ENCODE results near the gene LPAR5.
"Not testable (repeated sequence)": the region's sequence is repeated elsewhere in the genome, so short reads cannot be mapped to it uniquely, and the experiment has no call there.

Gene LPAR5

DNA sequence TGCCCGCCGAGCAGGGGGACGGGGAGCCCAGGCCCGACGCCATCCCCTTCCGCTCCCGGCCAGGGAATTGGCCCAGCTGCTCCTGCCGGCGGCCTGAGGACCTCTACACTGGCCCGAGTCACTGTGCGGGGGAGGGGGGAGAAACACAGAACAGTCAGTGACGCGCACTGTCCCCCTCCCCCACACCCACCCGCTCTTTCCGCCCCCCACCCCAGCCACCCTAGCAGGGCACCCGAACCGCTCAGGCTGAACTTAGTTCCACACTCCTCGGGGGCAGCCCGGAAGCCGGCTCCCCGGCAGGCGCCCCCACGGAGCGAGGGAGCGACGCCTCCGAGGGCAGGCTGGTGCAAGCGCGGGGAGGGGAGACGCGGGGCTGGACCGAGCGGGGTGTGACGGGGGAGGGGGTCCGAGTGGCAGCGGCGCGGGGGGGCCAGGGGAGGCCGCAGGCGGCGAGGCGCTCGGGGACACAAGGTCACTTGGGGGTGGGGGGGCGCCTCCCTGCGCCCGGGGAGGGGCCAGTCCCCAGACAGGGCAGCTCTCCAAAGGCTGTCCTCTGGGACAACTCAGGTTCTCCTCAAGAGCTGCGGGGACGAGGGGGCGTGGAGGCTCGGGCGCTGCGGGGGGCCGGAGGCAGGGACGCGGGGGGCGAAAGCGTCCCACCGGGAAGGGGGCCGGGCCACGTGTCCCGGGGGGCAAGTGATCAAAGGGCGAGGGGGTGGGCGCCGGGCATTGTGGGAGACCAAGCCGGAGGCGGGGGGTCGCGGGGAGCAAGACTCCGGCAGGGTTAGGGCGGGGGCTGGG lies 29.2 kb downstream of the LPAR5 start:
- no peak for DNase-seq (ENCODE audit: low read depth)

DNA sequence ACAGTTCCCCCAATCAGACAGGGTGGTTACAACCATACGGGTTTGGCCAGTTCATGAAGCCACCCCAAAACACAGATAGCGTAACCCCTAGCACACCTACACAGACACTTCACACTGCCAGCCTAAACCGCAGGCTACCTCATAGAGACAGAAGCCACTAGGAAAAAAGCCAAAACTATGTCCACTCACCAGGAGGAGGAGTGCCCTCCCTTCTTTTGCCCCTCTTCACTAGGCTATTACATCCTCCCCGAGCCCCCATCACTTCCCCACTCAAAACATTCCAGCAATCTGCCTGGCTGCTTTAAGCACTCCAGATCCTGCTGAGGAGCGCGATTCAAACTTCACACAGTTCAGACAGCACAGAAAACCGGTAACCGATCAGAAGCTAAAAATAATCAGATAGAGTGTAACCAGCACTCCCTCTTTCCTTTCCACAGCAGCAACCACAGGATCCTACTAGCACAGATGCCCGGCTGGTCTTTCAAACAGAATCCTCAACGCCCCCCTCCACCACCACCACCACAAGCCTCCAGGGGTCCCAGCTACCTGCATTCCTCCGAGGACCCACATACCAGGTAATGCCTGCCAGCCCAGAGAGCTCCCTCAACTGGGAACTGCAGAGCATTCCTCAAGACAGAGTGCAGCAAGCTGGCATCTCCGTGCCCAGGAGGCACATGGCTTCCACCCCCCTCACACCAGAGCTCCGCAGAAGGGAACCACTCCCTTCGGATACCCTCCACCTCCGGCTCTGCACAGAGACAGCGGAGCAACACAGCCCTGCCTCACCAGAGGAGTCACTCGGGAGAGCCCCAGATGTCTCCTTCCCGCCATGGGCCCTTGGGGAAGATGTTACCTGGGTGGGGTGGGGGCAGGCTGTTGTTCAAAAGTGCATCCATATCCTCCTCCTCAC lies 30.1 kb downstream of the LPAR5 start:
- DNase-seq (ENCODE audit: low read depth) = no peak

DNA sequence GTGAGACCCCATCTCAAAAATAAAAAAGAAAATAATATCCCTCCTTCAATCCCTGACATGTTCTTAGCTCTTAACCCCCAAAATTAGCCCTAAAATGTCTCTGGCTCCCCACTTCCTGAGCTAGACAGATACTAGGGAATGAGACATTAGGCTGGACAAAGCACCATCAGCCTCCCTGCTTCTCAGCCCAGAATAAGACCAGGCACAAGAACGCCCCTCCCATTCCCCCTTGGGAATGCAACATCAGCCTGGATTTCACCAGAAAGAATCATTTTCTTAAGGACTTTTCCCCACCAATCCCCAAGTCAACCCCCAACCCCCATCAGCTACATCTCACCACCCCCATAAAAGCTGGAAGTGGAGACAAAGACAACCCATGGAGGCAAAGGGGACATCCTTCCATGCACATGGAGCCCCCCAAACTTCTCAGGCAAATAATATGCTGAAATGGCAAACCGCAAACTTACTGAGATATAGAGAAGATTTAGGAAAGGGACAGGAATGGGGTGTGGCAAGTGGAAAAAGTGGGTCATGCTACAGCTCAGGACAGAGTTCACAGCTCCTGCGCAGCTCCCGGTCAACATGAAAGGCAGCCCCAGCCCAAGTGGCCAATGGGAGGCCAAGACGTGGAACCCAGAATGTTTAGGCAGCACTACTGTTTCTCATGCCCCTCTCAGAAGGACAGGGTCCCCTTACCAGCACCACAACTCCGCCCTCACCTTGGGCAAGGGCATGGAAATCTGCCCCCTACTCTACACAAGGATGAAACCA lies 31.3 kb downstream of the LPAR5 start:
- DNase-seq (ENCODE audit: low read depth) = no peak

DNA sequence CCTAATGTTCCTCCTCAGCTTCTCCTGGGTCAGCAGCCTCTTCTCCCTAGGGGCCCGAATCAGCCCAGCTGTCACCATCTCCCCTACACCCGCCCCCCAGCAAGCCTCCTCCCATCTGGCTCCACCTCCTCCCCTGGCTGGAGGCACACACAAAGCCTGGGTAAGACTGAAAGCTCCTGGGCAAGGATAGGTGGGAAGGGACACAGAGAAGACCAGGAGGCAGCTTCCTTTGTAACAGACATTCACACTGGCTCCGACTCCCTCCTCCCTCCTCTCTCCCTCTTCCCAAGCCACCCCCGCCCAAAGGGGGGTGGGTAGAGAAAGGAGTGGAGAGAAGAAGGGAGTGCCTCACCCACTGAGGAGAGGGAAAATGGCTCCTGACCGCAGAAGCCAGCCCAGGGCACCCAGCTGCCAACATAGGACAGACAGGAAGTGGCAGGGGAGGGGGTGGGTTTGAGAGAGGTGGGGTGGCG lies 32.6 kb downstream of the LPAR5 start:
- DNase-seq (ENCODE audit: low read depth) = no peak

DNA sequence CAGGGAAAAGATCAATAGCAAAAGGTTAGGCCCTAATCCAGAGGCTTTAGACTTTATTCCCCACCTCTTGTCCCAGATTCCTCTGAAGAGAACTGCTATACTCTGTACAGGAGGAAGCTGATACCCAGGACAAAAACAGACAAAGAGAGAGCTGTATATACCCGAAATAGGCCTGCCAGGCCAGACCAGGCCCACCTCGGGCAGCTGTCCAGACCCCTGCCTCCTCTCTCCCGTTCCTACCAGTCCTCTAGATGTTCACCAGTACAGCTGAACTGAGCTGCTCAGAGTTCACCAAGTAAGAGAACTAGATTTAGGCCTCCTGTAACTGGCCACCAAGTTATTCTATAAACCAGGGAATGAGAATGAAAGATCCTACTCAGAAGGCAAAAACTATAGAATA lies 33.2 kb downstream of the LPAR5 start:
- DNase-seq (ENCODE audit: low read depth) = no peak

DNA sequence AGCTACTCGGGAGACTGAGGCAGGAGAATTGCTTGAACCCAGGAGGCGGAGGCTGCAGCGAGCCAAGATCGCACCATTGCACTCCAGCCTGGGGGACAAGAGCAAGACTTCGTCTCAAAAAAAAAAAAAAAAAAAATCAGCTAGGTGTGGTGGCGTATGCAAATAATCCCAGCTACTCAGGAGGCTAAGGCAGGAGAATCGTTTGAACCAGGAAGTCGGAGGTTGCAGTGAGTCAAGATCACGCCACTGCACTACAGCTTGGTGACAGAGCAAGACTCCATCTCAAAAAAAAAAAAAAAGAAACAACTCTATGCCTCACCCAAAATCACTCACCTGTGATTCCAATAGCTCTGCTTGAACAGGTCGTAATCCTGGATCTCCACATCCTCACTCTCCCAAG lies 40.1 kb downstream of the LPAR5 start:
- not testable (repeated sequence) for DNase-seq (ENCODE audit: low read depth)

DNA sequence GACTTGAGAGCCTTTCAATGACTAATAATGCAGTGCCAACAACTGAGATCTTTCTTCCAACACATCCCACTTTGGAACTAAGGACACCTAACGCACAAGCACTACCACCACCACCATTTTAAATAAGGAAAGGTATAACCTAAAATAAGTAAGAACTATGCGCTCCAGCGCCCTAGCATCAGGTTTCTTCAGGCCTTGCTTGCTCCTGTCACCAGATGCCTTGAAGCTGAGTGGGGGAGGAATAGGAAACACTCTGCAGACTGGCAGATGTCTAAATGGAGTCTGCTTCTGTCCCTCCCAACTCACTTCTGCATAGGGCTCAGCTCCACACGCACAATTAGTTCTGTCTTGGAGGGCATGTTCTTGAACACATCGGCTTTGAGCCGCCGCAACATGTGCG lies 43.7 kb downstream of the LPAR5 start:
- no peak for DNase-seq (ENCODE audit: low read depth)

DNA sequence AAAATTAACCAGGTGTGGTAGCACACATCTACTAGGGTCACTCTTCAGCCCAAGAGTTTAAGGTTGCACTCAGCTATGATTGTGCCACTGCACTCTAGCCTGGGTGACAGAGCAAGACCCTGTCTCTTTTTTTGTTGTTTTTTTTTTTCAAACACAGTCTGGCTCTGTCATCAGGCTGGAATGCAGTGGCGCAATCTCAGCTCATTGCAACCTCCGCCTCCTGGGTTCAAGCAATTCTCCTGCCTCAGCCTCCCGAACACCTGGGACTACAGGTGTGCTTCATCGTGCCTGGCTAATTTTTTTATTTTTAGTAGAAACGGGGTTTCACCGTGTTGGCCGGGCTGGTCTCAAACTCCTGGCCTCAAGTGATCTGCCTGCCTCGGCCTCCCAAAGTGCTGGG lies 49.2 kb downstream of the LPAR5 start:
- not testable (repeated sequence) for DNase-seq (ENCODE audit: low read depth)

DNA sequence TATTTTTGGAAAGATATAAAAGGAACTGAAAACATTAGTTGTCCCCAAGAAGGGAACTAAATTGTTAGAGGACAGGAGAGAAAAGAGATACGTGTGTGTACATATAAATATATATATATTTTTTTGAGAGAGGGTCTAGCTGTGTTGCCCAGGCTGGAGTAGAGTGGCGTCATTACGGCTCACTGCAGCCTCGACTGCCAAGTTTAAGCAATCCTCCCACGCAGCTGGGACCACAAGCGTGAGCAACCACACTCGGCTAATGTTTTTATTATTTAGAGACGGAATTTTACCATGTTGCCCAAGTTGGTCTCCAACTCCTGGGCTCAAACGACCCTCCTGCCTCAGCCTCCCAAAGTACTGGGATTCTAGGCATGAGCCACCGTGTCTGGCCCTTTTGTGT lies 51.5 kb downstream of the LPAR5 start:
- DNase-seq (ENCODE audit: low read depth) = no peak

DNA sequence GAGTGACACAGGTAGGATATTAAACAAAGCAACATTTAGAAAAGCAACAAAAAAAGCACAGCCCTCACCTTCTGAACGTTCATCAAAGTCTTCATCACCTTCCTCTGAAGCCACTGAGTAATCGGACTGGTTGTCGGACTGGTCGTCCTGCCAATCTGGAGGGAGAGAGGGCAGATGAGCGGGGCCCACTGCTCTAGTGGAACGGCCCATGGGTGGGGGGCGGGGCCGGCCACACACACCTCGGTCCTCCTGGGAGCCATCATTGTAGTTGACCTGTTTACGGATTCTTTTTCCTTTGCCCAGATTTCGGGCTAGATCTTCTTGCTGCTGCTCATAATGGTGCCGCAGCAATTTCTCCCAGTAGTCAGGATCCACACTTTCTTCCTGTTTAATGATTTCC lies 52.8 kb downstream of the LPAR5 start:
- DNase-seq (ENCODE audit: low read depth) = no peak

DNA sequence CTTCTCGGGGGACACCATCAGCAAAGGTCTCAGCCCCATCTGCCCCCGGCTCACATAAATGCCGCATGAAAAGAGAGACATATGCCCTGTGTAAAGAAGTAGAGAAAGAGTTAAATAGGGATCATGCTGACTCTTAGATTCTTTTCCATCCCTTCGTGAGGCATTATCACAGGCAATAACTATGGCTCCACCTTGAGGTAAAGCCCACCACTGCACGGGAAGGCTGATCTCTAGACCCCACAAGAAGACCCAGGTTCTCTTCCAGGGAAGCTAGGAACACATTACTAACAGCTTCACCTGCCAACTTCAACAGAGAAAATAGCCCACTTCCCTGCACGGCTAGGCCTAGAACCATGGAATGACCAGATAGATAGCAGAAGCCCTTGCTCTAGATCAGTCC lies 53.6 kb downstream of the LPAR5 start:
- no peak for DNase-seq (ENCODE audit: low read depth)

DNA sequence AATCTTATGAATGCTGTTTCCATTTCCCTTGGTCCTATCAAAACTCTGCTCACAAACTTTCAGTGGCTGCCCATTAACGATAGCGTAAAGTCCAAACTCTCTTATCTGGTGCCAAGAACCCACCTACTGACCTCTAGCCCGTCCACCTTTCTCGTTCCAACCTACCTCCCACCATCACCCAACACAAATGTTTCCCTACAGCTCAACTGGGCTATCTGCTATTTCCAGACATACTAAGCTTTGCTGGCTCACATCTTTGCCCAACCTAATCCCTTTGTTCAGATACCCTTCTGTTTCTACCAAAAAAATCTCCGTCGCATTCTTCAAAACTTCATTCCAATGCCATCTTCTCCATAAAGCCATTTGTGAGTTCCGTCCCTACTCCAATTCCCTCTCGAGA lies 60.1 kb downstream of the LPAR5 start:
- DNase-seq (ENCODE audit: low read depth) = no peak

DNA sequence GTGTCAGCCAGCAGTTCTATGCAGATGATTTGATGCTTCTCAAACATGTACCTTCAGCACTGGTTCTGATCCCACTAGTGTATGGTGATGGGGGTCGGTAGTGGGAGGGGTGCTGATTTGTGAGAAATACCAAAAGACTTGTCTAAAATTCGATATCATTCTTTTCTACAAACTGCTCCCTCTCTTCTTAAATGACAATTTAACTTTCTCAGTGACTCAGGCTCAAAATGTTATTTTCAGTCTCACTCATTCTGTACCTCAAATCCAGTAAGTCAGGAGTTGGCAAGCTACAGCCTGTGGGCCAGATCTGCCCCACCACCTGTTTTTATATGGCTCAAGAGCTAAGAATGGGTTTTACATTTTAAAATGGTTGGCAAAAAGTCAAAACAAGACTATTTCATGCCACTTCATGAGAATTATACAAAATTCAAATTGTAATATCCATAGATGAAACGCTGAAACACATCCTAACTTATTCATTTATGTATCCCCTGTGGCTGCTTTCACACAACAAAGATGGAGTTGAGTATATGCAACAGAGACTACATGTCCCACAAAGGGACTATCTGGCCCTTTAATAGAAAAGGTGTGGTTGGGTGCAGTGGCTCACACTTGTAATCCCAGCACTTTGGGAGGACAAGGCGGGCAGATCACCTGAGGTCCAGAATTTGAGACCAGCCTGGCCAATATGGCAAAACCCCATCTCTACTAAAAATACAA lies 61.0 kb downstream of the LPAR5 start:
- no peak for DNase-seq (ENCODE audit: low read depth)

DNA sequence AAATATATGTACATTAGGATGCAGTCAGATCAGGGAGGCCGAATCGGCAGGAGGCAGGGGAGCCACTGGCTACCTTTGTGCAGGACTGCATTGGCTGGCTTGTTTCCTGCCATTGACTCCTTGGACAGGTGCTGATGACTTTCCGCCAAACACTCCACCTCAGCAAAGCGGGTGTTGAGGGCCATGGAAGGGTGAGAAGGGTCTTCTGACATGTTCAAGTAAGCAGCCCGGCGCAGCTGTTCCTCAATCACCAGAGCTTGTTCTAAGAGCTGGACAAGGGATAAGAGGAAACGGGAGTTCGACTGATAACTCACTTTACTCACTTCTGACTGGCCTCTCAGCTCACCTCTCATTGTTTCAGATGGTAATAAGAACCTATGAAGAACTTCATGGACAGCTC lies 62.8 kb downstream of the LPAR5 start:
- DNase-seq (ENCODE audit: low read depth) = no peak

DNA sequence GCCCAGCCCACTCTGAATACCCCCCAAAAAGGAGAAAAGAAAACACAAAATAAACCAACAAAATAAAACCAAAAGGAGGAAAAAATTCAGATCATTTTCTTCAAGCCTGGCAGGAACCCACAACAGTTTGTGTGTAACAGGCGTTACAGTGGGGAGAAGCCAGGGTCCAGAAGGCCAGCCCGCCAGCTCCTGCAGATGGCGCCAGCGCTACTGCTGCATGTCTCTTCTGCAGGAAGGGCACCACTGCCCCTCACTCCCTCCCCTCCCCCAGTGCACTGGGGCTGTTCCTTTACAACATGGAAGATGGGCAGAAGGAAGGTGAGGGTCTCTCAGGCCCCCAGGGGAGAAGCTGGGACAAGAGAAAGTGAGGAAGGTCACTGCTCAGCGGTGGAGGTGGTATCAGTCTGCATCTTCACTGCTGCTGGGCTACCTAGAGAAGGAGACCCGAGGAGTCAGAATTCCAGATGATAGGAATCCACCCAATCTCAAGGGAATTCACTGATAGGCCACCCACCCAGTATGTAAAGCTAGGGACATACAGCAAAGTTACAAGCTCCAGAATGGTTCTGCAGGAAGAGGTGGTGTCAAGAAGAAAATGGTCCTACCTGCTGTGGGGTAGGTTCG lies 65.4 kb downstream of the LPAR5 start:
- DNase-seq (ENCODE audit: low read depth) = no peak

DNA sequence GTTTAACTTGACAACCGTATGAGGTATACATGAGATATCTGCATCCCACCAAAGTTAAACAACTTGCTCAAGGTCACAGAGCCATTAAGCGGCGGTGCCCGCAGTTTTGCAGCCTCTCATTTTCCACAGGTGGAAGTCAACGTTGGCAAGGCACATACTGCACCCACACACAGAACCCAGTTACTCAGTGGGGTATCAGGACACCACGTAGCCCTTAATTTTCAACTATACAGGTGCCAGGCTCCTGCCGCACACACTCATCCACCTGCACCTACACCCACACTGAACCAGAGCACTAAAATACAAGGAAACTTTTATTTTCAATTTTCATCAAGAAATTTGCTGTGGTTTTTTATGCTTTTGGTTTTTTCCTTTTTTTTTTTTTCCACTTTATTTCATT lies 66.0 kb downstream of the LPAR5 start:
- DNase-seq (ENCODE audit: low read depth) = no peak

DNA sequence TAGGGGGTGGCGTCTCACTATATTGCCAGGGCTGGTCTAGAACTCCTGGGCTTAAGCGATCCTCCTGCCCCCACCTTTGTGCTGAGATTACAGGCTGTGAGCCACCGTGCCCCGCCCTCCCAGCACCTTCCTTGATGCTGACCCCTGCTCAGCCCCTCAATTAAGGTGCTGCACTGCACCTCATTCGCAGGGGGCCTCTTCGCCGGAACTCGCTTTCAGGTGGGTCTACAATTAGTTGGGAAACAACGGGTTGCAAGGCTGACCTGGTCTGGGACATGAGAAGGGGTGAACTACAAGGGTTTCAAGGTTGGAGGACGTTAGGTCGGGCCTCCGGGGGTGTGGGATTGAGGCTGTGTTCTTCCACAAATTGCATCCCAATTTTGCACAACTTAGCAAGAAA lies 66.4 kb downstream of the LPAR5 start:
- DNase-seq (ENCODE audit: low read depth) = no peak
